Prostate gland (tissue), 2 donors: ENCODE results near the gene LENG8. TPM values are rescaled to one million over a fixed set of nuclear protein-coding genes. Genes with fewer than 3 reads are reported as not detected.

Experiments
- DNase-seq: peaks from one replicate; pipeline ENCODE4 v3.0.0-alpha.2; 2019; ENCODE audit warnings: low spot score
- H3K27ac ChIP-seq, 2 donors: fragments of 200-600 bp; sonication (generic); 2 replicates each; pipeline ENCODE4 v1.5.1; 2017 to 2019
- H3K27me3 ChIP-seq: fragments of 200-600 bp; sonication (generic); replicated peaks from 2 replicates; pipeline ENCODE4 v1.5.1; 2019; ENCODE audit not compliant: insufficient read depth
- H3K36me3 ChIP-seq, 2 donors: fragments of 200-600 bp; sonication (generic); 1 replicate in 1 of 2; 2 replicates in 1 of 2; pipeline versions ENCODE4 v1.5.1 to v1.8.1; 2017 to 2019
- H3K4me1 ChIP-seq: fragments of 200-600 bp; sonication (generic); replicated peaks from 2 replicates; pipeline ENCODE4 v1.5.1; 2019
- H3K4me3 ChIP-seq, 2 donors: fragments of 200-600 bp; sonication (generic); 2 replicates each; pipeline ENCODE4 v1.5.1; 2017 to 2019
- H3K9me3 ChIP-seq: fragments of 200-600 bp; sonication (generic); 2 replicates; pipeline ENCODE4 v1.5.1; 2017
- CTCF ChIP-seq, 4 experiments: fragments of 200-600 bp in 2 of 4; fragments of 450-650 bp in 2 of 4; sonication (generic) in 2 of 4; IDR thresholded peaks; 1 replicate in 3 of 4; 2 replicates in 1 of 4; pipeline ENCODE4 v1.5.1; 2016 to 2019; ENCODE audit warnings: antibody characterized with exemption in 4 of 4, mild to moderate bottlenecking in 2 of 4, moderate library complexity in 2 of 4
- POLR2A ChIP-seq: fragments of 450-650 bp; IDR thresholded peaks from one replicate; pipeline ENCODE4 v1.6.1; 2016; ENCODE audit warnings: antibody characterized with exemption, mild to moderate bottlenecking
- POLR2AphosphoS5 ChIP-seq: sonication (generic); formaldehyde crosslinking; IDR thresholded peaks from one replicate; pipeline ENCODE4 v1.6.1; 2017; ENCODE audit warnings: antibody characterized with exemption
- WGBS: methylation state at CpG from one replicate; pipeline ENCODE4 v1.1.5; 2018; 5-methylcytosine and 5-hydroxymethylcytosine counted together
- intact Hi-C: fragments of 100-400 bp; cut with DNase I; formaldehyde crosslinking; loops from one replicate; pipeline ENCODE4 v1.14.2; 2022
- total RNA-seq, 2 donors: library from RNA; depleted of rRNA; stranded (reverse); fragments of >200 nt; gene quantifications; one replicate each; pipeline ENCODE4 v1.1.0, GENCODE V29; 2016

Gene LENG8
- total RNA-seq, 2 donors from 2014 or later: 111 to 292 TPM

GRCh38 chr19:54457773-54458647 is 9.0 kb downstream of the LENG8 start:
- no peaks in the 10 kb centered on the region for H3K9me3 ChIP-seq
- intact Hi-C loops: no loop called here
- DNase-seq: no peak
- no peaks in the 10 kb centered on the region for H3K27me3 ChIP-seq
- peaks cover 52 to 54% of the 10 kb centered on the region in 2 donors for H3K36me3 ChIP-seq
- no peak overlapping the region for H3K4me3 ChIP-seq
- no peak overlapping the region for H3K27ac ChIP-seq
- WGBS: 93% methylated on average over 42 of the region's 42 CpGs
- TF ChIP-seq POLR2AphosphoS5 (no peak), POLR2A (no peak), CTCF (IDR thresholded peaks at IDR 0.05) (no peak)
- peaks cover 6% of the 10 kb centered on the region for H3K4me1 ChIP-seq

GRCh38 chr19:54458648-54459281 is 9.8 kb downstream of the LENG8 start:
- no peak overlapping the region for H3K27ac ChIP-seq
- 87% methylated on average over 10 of the region's 11 CpGs for WGBS
- DNase-seq: no peak
- no peak overlapping the region for H3K4me3 ChIP-seq
- TF ChIP-seq POLR2A: no peak
- no peak for TF ChIP-seq POLR2AphosphoS5
- no peak for TF ChIP-seq CTCF (IDR thresholded peaks at IDR 0.05)
- H3K36me3 ChIP-seq: peaks cover 46 to 47% of the 10 kb centered on the region in 2 donors
- intact Hi-C loops: no loop called here
- H3K9me3 ChIP-seq: no peaks in the 10 kb centered on the region
- H3K27me3 ChIP-seq: no peaks in the 10 kb centered on the region
- H3K4me1 ChIP-seq: peaks cover 6% of the 10 kb centered on the region

- Histone ChIP-seq H3K27ac (no peak overlapping the region), H3K9me3 (no peaks in the 10 kb centered on the region), H3K4me1 (peaks cover 6% of the 10 kb centered on the region), H3K27me3 (no peaks in the 10 kb centered on the region), H3K36me3 (peaks cover 38 to 43% of the 10 kb centered on the region in 2 donors), H3K4me3 (no peak overlapping the region)
- DNase-seq: no peak
- TF ChIP-seq CTCF (IDR thresholded peaks at IDR 0.05) (no peak), POLR2A (no peak), POLR2AphosphoS5 (no peak)
- WGBS: 78% methylated on average over 16 of the region's 16 CpGs
- intact Hi-C loops: no loop called here
These were observed 10.6 kb downstream of the LENG8 start for GRCh38 chr19:54459282-54460229.

- Histone ChIP-seq H3K4me1 (peaks cover 6% of the 10 kb centered on the region), H3K9me3 (no peaks in the 10 kb centered on the region), H3K4me3 (no peak overlapping the region), H3K36me3 (peaks cover 31 to 36% of the 10 kb centered on the region in 2 donors), H3K27me3 (no peaks in the 10 kb centered on the region), H3K27ac (peak overlapping the region in 1 of 2 donors; percentile 98)
- TF ChIP-seq CTCF (IDR thresholded peaks at IDR 0.05): no peak
- no peak for TF ChIP-seq POLR2A
- no peak for TF ChIP-seq POLR2AphosphoS5
- intact Hi-C loops: no loop called here
- no peak for DNase-seq
- WGBS: 74% methylated on average over 17 of the region's 39 CpGs
These were observed 11.4 kb downstream of the LENG8 start for GRCh38 chr19:54460230-54461005.
